CD8-positive, alpha-beta memory T cell (primary cell): Measurements from ENCODE around the gene FAM83G. TPM values are rescaled to one million over a fixed set of nuclear protein-coding genes. Genes with fewer than 3 reads are reported as not detected.
"Not testable (repeated sequence)": the region's sequence is repeated elsewhere in the genome, so short reads cannot be mapped to it uniquely, and the experiment has no call there.

Experiments used
- CTCF ChIA-PET: fragments of 350-600 bp; sonication (Branson Sonifier 250); formaldehyde crosslinking; loops from one replicate; lab custom pipeline; 2021; ENCODE audit warnings: antibody characterized with exemption; lab: Charles Lee
- POLR2A ChIA-PET: fragments of 350-600 bp; sonication (Branson Sonifier 250); formaldehyde crosslinking; loops from one replicate; lab custom pipeline; 2021; ENCODE audit warnings: antibody characterized with exemption; lab: Charles Lee
- DNase-seq, 5 donors: peaks; one replicate each; pipeline versions ENCODE4 v3.0.0 to v3.0.0-alpha.2; 2020 to 2022; ENCODE audit warnings: mixed read lengths in 1 of 5
- H3K27ac ChIP-seq: one replicate; pipeline ENCODE4 v1.7.0; 2013; ENCODE audit warnings: low read depth, mild to moderate bottlenecking, low read length, moderate library complexity
- H3K27me3 ChIP-seq: 2 replicates; pipeline ENCODE4 v1.7.0; 2013; ENCODE audit warnings: low read length, mild to moderate bottlenecking; ENCODE audit not compliant: insufficient read depth, poor library complexity, severe bottlenecking
- H3K36me3 ChIP-seq: 2 replicates; pipeline ENCODE4 v1.7.0; 2013; ENCODE audit warnings: mild to moderate bottlenecking, low read length, moderate library complexity; ENCODE audit not compliant: insufficient read depth
- H3K4me1 ChIP-seq: 2 replicates; pipeline ENCODE4 v1.7.0; 2013; ENCODE audit warnings: mild to moderate bottlenecking, low read length, moderate library complexity; ENCODE audit not compliant: insufficient read depth
- H3K4me3 ChIP-seq: 2 replicates; pipeline ENCODE4 v1.7.0; 2013; ENCODE audit warnings: mild to moderate bottlenecking, low read length
- H3K9me3 ChIP-seq: 2 replicates; pipeline ENCODE4 v1.7.0; 2013; ENCODE audit warnings: mild to moderate bottlenecking, low read length
- H3K27ac Mint-ChIP-seq, 8 donors: one replicate each; pipeline ENCODE4 v1.8.0; 2020 to 2021; ENCODE audit warnings: mixed read lengths in 8 of 8, mild to moderate bottlenecking in 6 of 8, inconsistent platforms in 3 of 8, moderate library complexity in 3 of 8
- H3K27me3 Mint-ChIP-seq, 2 donors: one replicate each; pipeline ENCODE4 v1.8.0; 2020 to 2021; ENCODE audit warnings: mixed read lengths in 2 of 2, mild to moderate bottlenecking in 1 of 2, moderate library complexity in 1 of 2
- H3K36me3 Mint-ChIP-seq, 3 donors: one replicate each; pipeline ENCODE4 v1.8.0; 2020 to 2021; ENCODE audit warnings: mixed read lengths in 3 of 3, inconsistent platforms in 1 of 3, mild to moderate bottlenecking in 1 of 3
- H3K4me1 Mint-ChIP-seq, 3 donors: one replicate each; pipeline ENCODE4 v1.8.0; 2020 to 2021; ENCODE audit warnings: mixed read lengths in 3 of 3, inconsistent platforms in 1 of 3, mild to moderate bottlenecking in 1 of 3
- H3K4me3 Mint-ChIP-seq, 7 donors: one replicate each; pipeline ENCODE4 v1.8.0; 2020 to 2021; ENCODE audit warnings: mixed read lengths in 7 of 7, mild to moderate bottlenecking in 6 of 7, moderate library complexity in 4 of 7, inconsistent platforms in 2 of 7
- H3K9me3 Mint-ChIP-seq, 5 donors: one replicate each; pipeline ENCODE4 v1.8.0; 2020 to 2022; ENCODE audit warnings: mixed read lengths in 5 of 5, mild to moderate bottlenecking in 3 of 5, moderate library complexity in 2 of 5, inconsistent platforms in 1 of 5
- polyA plus RNA-seq: library from polyadenylated mRNA; unstranded; fragments of 300-500 nt; fragmentation: Illumina TruSeq; gene quantifications from one replicate; pipeline ENCODE4 v1.2.3, GENCODE V29; 2021
- total RNA-seq, 2 experiments: library from RNA; stranded (reverse); gene quantifications; one replicate each; pipeline ENCODE4 v1.2.3, GENCODE V29; 2021

FAM83G gene
- total and polyA plus RNA-seq, 3 experiments from 2014 or later: 7.3 to 14.6 (median 13.1) TPM

GRCh38 chr17:18959071-18959844 is 45.3 kb downstream of the FAM83G start:
- no peaks in the 10 kb centered on the region for H3K36me3 ChIP-seq
- H3K4me3 ChIP-seq: no peak overlapping the region
- CTCF ChIA-PET: no interaction called here
- Mint-ChIP-seq H3K27me3 (peaks cover 0 to 3% of the 10 kb centered on the region in 2 donors), H3K4me1 (peaks cover 21 to 37% (median 28%) of the 10 kb centered on the region in 3 donors), H3K36me3 (no peaks in the 10 kb centered on the region), H3K9me3 (no peaks in the 10 kb centered on the region), H3K27ac (peak overlapping the region in 1 of 8 donors; percentile 6), H3K4me3 (no peak overlapping the region)
- peak in 1 of 5 donors; percentile 41 for DNase-seq
- POLR2A ChIA-PET: interaction anchor here (0.9 kb wide), 1 partner anchor 45 kb away, joined by 3 read pairs; the partner anchor contains the start of gene FAM83G
- H3K27ac ChIP-seq: no peak overlapping the region
- no peaks in the 10 kb centered on the region for H3K9me3 ChIP-seq
- no peaks in the 10 kb centered on the region for H3K27me3 ChIP-seq
- peaks cover 30% of the 10 kb centered on the region for H3K4me1 ChIP-seq

- Mint-ChIP-seq H3K4me3 (no peak overlapping the region), H3K27ac (peak overlapping the region in 1 of 8 donors; percentile 21), H3K36me3 (no peaks in the 10 kb centered on the region), H3K27me3 (peaks cover 0 to 1% of the 10 kb centered on the region in 2 donors), H3K4me1 (peaks cover 25 to 42% (median 34%) of the 10 kb centered on the region in 3 donors), H3K9me3 (no peaks in the 10 kb centered on the region)
- H3K27ac ChIP-seq: no peak overlapping the region
- no peaks in the 10 kb centered on the region for H3K9me3 ChIP-seq
- no peak overlapping the region for H3K4me3 ChIP-seq
- no peaks in the 10 kb centered on the region for H3K36me3 ChIP-seq
- no peak for DNase-seq
- POLR2A ChIA-PET: no interaction called here
- peaks cover 35% of the 10 kb centered on the region for H3K4me1 ChIP-seq
- CTCF ChIA-PET: no interaction called here
- H3K27me3 ChIP-seq: no peaks in the 10 kb centered on the region
These were observed 46.0 kb downstream of the FAM83G start for GRCh38 chr17:18958611-18959010.

- H3K27ac Mint-ChIP-seq: peak overlapping the region in 2 of 8 donors; percentile 6 to 51
- POLR2A ChIA-PET: no interaction called here
These were observed 46.7 kb downstream of the FAM83G start for GRCh38 chr17:18957831-18958230.

GRCh38 chr17:18956581-18956980 is 48.0 kb downstream of the FAM83G start:
- Mint-ChIP-seq H3K27me3 (peaks cover 0 to 1% of the 10 kb centered on the region in 2 donors), H3K4me1 (peaks cover 25 to 45% (median 34%) of the 10 kb centered on the region in 3 donors), H3K36me3 (no peaks in the 10 kb centered on the region), H3K4me3 (no peak overlapping the region), H3K9me3 (no peaks in the 10 kb centered on the region), H3K27ac (no peak overlapping the region)
- H3K27me3 ChIP-seq: no peaks in the 10 kb centered on the region
- no peak overlapping the region for H3K4me3 ChIP-seq
- no peaks in the 10 kb centered on the region for H3K9me3 ChIP-seq
- DNase-seq: no peak
- no peak overlapping the region for H3K27ac ChIP-seq
- H3K4me1 ChIP-seq: peaks cover 38% of the 10 kb centered on the region
- no peaks in the 10 kb centered on the region for H3K36me3 ChIP-seq
- ChIA-PET CTCF (interaction anchor here (1.6 kb wide), 1 partner anchor 16 kb away, joined by 4 read pairs; no protein-coding TSS in a partner anchor), POLR2A (no interaction called here)

More at GRCh38 chr17:18957831-18958230, 46.7 kb downstream of the FAM83G start:
- peaks cover 35% of the 10 kb centered on the region for H3K4me1 ChIP-seq
- Mint-ChIP-seq H3K27me3 (peaks cover 0 to 1% of the 10 kb centered on the region in 2 donors), H3K9me3 (no peaks in the 10 kb centered on the region), H3K4me1 (peaks cover 25 to 45% (median 34%) of the 10 kb centered on the region in 3 donors), H3K36me3 (no peaks in the 10 kb centered on the region), H3K4me3 (no peak overlapping the region)
- CTCF ChIA-PET: interaction anchor here (1.6 kb wide), 1 partner anchor 15 kb away, joined by 4 read pairs; no protein-coding TSS in a partner anchor
- no peak overlapping the region for H3K27ac ChIP-seq
- no peak overlapping the region for H3K4me3 ChIP-seq
- no peaks in the 10 kb centered on the region for H3K27me3 ChIP-seq
- H3K36me3 ChIP-seq: no peaks in the 10 kb centered on the region
- DNase-seq: no peak
- no peaks in the 10 kb centered on the region for H3K9me3 ChIP-seq

GRCh38 chr17:18956021-18956420 is 48.5 kb downstream of the FAM83G start:
- Mint-ChIP-seq H3K4me3 (peak overlapping the region in 3 of 7 donors; percentile 62 to 80 (median 77)), H3K27ac (peak overlapping the region in 2 of 8 donors; percentile 50 to 73), H3K4me1 (peaks cover 24 to 41% (median 33%) of the 10 kb centered on the region in 3 donors)
- DNase-seq, H3K36me3 Mint-ChIP-seq, H3K27me3 Mint-ChIP-seq, H3K27me3 ChIP-seq, H3K9me3 Mint-ChIP-seq, H3K36me3 ChIP-seq, H3K4me3 ChIP-seq, H3K27ac ChIP-seq, H3K9me3 ChIP-seq, POLR2A ChIA-PET: not testable (repeated sequence)
- CTCF ChIA-PET: interaction anchor here (1.1 to 1.6 kb wide), 3 partner anchors 17 to 98 kb away, joined by 3 to 4 read pairs (median 3); partner anchors contain the start of gene PRPSAP2
- H3K4me1 ChIP-seq: peaks cover 35% of the 10 kb centered on the region

GRCh38 chr17:18955009-18955408 is 49.6 kb downstream of the FAM83G start:
- POLR2A ChIA-PET: interaction anchor here (0.6 to 1.2 kb wide), 2 partner anchors 13 to 96 kb away, joined by 4 to 5 read pairs; no protein-coding TSS in a partner anchor
- H3K27me3 ChIP-seq: no peaks in the 10 kb centered on the region
- no peaks in the 10 kb centered on the region for H3K9me3 ChIP-seq
- no peak for DNase-seq
- no peaks in the 10 kb centered on the region for H3K36me3 ChIP-seq
- H3K4me1 Mint-ChIP-seq: peaks cover 18 to 34% (median 28%) of the 10 kb centered on the region in 3 donors
- H3K27ac ChIP-seq: no peak overlapping the region
- peak overlapping the region; percentile 39 to 84 (median 75) for H3K4me3 Mint-ChIP-seq
- peaks cover 3 to 4% of the 10 kb centered on the region in 2 donors for H3K27me3 Mint-ChIP-seq
- no peaks in the 10 kb centered on the region for H3K9me3 Mint-ChIP-seq
- no peaks in the 10 kb centered on the region for H3K36me3 Mint-ChIP-seq
- CTCF ChIA-PET: interaction anchor here (1.1 to 1.5 kb wide), 4 partner anchors 12 to 329 kb away, joined by 3 to 4 read pairs (median 3); partner anchors contain the start of gene PRPSAP2
- H3K4me1 ChIP-seq: peaks cover 29% of the 10 kb centered on the region
- H3K27ac Mint-ChIP-seq: peak overlapping the region in 4 of 8 donors; percentile 50 to 82 (median 64)
- peak overlapping the region; percentile 44 for H3K4me3 ChIP-seq

- no peaks in the 10 kb centered on the region for H3K9me3 Mint-ChIP-seq
- H3K27me3 Mint-ChIP-seq: peaks cover 3 to 4% of the 10 kb centered on the region in 2 donors
- CTCF ChIA-PET: interaction anchor here (1.5 kb wide), 1 partner anchor 329 kb away, joined by 4 read pairs; no protein-coding TSS in a partner anchor
- Histone ChIP-seq H3K27me3 (no peaks in the 10 kb centered on the region), H3K36me3 (no peaks in the 10 kb centered on the region), H3K27ac (no peak overlapping the region), H3K9me3 (no peaks in the 10 kb centered on the region), H3K4me3 (no peak overlapping the region), H3K4me1 (peaks cover 29% of the 10 kb centered on the region)
- peaks cover 18 to 34% (median 28%) of the 10 kb centered on the region in 3 donors for H3K4me1 Mint-ChIP-seq
- peak overlapping the region in 3 of 7 donors; percentile 22 to 77 (median 28) for H3K4me3 Mint-ChIP-seq
- peak overlapping the region in 3 of 8 donors; percentile 17 to 94 (median 52) for H3K27ac Mint-ChIP-seq
- DNase-seq: no peak
- H3K36me3 Mint-ChIP-seq: no peaks in the 10 kb centered on the region
- POLR2A ChIA-PET: interaction anchor here (0.6 to 1.2 kb wide), 2 partner anchors 12 to 96 kb away, joined by 4 to 5 read pairs; no protein-coding TSS in a partner anchor
These were observed 50.2 kb downstream of the FAM83G start for GRCh38 chr17:18954321-18954720.
